CMK (cell line): Measurements from ENCODE around the gene TGIF2.
"Not testable (repeated sequence)": the region's sequence is repeated elsewhere in the genome, so short reads cannot be mapped to it uniquely, and the experiment has no call there.

Source experiments
- DNase-seq: peaks from one replicate; pipeline ENCODE4 v3.0.0-alpha.2; 2010; ENCODE audit warnings: low read depth

Gene TGIF2

DNA sequence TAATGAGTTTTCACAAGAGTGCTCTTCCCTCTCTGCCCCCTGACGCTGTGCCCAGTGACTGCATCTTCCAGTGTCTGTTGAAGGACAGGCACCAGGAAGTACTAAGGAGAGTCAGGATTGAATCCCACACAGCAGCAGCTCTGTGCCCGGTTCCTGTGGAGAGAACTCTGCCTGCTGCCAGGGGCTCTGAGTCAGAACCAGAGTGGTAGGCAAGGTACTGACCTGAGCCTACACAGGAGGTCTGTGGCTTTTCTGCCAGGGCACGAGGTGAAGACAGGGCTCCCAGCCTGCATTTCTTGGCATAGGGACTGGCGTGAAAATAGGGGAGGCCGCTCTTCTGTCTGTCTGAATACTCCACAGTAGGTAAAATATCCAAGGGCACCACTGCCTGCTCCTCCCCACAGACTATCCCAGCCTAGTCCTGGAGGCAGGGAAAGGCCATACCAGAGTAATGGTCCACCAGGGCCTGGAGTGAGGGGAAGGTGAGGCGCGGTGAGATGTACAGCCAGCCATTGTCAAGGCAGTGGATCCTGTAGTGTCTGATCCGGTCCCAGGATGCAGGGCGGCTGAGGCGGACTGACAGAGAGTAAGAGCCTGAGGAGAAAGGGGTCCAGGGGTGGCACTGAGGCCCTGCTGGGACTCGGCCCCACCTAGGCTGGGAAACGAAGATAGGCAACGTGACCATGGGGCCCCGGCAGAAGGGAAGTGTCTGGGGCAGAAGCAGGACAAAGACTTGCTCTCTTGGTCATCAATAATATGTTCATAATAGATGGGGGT is 41.6 kb downstream of the TGIF2 start:
- DNase-seq, result no peak

DNA sequence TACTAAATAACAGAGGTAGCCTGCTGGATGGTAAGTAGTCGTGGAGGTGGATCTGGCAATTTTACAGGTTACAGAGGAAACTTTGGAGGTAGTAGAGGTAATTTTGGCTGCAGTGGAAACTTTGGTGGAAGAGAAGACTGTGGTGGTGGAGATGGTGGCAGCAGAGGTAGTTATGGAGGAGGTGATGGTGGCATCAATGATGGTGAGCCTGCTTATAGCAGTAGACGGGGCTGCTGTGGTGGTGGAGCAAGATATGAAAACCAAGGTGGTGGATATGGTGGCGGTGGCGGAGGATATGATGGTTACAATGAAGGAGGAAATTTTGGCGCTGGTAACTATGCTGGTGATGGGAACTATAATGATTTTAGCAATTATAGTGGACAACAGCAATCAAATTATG is 47.5 kb downstream of the TGIF2 start:
- no peak for DNase-seq

DNA sequence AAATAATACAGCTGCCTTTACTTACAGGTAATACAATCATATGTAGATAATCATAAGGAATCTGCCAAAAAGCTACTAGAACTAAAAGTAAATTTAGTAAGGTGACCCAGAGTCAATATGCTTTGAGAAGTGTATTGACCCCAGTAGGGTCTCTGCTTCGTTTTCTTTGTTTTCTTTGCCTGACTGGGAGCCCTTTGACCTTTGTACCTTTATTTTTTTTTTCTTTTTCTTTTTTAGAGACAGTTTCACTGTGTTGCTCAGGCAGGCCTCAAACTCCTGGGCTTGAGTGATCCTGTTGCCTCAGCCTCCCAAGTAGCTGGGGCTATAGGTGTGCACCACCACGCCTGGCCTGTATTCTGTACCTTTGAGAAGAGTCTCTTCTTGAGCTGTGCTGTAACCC is 50.0 kb downstream of the TGIF2 start:
- DNase-seq, result no peak

DNA sequence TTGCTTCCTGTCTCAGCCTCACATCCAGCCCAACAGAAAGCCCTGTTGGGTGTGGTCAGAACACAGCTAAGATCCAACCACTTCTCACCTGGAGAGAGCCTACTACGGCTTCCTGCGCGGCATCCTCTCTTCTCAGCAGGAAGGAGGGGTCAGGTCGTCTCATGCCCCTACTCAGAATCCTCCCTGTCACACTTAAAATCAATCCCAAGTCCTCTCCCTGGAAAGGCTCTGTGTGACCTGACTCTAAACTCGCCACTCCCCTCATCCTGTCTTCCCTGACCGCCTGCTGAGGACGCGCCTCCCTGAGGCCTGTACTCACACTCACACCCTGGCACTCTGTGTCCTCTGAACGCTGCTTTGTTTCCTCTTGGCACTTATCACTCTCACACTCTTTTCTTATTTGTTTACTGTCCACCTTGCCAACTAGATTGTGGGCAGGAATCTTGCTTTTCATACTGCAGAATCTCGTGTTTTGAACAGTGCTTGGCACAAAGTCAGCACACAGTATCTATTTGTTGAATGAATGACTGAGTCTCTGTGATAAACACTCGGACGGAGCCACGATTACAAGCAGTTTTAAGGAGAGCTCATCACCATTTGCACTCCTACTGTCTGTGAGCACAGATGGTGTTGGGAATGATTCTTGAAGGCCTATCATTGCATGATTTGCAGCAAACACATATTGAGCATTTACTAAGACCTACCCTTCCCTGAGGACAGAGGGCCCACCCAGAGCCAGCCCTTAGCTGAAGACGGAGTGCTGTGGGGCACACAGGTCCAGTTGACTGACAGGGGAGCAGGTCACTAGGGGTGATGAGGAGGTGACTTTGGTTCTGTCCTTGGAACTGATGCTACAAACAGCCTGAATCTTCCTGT is 50.9 kb downstream of the TGIF2 start:
- no peak for DNase-seq

DNA sequence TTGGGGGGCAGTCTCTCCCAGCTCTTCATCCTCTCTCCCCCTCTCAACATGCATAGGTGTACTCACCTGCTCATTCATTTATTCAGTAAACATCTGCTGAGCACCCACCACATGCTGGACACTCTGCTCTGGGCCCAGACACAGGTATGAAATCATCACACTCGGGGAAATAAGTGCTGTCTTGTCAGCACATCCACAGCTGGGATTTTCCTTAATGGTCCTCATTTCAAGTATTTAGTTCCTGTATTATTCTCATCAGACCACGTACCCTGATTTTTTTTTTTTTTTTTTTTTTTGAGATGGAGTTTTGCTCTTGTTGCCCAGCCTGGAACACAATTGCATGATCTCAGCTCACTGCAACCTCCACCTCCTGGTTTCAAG is 51.5 kb downstream of the TGIF2 start:
- no peak for DNase-seq

DNA sequence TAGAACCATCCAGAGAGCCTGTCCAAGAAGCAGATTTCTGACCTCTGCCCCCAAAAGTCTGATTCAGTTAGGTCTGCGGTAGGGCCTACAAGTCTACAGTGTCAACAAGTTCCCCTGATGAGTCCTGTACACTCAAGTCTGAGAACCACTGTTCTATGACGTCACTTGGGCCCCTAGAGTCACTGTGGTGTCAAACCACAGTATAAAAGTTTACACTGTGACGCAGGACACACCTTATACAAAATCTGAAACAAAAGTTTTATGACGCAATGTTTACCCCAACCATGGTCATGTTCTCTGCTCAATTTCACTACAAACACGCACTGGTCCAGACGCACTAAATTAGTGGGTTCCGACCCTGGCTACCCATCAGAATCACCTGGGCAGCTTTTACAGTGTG is 54.7 kb downstream of the TGIF2 start:
- DNase-seq, result no peak

DNA sequence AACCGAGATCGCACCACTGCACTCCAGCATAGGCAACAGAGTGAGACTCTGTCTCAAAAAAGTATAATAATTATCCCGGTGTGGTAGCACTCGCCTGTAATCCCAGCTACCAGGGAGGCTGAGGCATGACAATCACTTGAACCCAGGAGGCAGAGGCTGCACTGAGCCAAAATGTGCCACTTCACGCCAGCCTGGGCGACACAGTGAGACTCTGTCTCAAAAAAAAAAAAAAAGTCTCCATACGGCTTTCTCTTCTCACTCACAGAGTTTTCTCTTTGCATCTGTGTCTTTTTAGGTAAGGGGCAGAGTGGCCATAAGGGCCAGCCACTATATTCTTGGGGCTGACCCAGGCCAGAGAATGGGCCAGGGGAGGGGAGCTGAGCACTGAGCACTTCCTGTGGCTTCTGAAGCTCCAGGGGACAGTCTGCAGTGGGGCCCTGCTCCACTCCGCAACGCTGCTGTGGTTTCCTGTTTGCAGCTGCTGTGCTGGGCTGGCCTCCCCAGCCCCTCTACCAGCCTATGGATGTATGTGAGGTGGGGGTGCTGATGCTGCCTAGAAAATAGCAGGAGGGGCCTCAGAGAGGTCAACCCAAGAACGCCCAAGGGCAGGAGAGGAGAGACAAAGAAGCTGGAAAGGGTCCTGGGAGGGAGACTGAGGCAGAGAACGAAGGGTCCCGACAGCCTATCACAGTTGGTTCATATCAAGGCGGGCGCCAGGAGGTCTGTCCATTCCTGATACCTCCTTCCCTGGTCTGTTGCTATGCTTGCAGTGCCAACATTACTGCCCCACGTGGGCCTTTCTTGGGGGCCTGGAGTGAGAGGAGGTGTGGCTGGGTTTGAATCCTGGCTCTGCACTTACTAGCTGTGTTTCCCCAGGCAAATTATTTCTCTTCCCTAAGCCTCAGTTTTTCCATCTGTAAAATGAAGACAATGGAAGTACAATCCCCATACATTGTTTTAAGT is 56.6 kb downstream of the TGIF2 start:
- no peak for DNase-seq

DNA sequence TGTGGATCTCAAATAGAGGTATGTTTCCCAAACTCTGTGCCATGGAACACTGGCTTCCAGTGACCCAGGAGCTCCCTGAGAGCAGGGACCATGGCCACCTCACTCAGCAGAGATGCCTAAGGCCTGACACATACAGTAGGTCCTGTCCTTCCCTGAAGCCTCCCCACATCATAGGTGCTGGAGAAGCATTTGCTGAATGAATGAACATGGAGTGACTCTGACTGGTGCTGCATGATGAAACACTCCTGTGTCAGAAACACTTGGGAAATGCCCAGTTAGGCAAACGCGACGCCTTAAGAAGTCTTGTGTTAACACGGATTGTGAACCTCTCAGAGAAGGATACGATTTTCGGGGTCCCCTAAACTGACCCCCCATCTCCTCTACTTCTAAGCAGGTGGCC is 58.2 kb downstream of the TGIF2 start:
- no peak for DNase-seq

DNA sequence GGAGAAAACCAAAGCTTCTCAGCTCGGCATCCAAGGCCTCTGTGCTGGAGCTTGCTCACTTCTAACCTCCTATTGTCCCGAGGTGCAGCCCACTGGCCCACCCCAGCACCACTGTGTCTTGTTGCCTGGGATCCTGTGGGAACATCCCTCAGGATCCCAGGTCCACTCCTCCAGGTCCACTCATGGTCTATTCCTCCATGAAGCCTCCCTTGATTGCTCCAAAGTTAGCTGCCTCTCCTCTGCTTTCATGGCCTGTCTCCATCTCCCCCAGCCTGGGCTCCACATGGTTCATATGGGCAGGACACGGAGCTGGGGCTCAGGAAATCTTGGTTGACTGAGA is 58.7 kb downstream of the TGIF2 start:
- DNase-seq, result no peak

DNA sequence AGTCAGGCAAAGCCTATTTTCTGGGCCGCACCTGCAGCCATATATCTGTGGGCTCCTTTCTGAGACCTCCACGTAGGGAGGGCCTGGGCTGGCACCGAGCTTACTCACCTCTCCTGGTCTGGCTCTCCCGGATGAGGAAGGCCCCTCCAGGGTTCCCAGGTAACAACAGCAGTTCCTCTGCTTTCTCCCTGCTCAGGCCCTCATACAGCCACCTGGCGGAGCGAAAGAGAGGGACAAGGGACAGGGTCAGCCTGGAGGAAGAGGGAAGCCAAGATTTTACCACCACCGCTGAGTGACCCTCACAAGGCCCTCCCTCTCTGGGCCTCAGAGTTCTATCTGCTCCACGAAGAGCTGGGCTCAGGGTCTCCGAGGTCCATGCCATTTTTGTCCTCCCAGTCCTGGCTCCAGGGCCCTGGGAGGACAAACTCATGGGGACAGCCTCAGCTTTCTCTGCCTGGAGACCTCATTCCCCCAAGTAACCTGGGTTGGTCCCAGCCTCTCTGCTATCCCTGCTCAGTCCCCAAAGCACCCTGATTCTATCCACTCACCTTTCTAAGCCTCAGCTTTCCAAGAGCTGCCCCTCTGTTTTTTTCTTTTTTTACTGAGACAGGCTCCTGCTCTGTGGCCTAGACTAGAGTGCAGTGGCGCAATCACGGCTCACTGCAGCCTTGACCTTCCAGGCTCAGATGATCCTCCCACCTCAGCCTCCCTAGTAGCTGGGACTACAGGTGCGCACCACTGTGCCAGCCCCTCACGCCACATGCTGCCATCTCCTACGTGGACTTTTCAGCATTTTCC is 59.3 kb downstream of the TGIF2 start:
- no peak for DNase-seq

DNA sequence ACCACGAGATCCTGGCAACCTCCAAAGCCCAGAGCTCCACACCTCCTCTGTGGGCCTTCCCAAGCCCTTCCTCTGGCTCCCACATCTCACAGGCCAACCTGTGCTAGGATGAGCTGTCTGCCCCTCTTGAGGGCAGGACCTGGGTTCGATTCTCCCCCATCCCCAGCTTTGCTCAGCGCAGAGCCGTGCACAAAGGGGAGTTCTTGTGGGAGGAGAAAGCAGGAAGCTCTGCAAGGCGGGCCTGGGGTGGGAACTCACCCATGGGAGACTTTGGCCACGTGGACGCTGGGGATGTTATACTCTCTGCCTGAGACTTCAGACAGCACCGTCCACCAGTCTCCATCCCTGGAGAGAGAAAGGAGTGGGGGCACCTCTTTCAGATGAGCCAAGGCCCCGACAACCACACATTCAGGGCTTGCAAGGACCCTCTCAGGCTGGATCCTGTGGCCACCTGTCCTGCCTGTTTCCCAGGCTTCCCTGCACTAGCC is 59.9 kb downstream of the TGIF2 start:
- no peak for DNase-seq

DNA sequence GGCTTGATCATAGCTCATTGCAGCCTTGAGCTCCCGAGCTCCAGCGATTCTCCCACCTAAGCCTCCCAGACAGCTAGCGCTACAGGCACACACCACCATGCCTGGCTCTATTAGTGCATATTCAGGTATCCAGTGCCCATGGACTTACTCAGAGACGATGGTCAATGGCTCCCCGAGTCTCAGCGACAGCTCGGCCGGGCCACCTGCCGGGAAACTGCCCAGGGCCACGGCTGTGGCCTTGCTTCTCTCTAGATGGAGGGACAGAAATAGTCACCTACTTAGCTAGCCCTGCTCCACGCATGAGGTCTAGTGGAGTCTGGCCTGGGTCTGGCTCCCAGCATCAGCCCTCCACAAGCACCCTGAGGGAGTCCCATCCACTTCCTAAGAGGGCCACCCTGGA is 60.9 kb downstream of the TGIF2 start:
- DNase-seq, result no peak

DNA sequence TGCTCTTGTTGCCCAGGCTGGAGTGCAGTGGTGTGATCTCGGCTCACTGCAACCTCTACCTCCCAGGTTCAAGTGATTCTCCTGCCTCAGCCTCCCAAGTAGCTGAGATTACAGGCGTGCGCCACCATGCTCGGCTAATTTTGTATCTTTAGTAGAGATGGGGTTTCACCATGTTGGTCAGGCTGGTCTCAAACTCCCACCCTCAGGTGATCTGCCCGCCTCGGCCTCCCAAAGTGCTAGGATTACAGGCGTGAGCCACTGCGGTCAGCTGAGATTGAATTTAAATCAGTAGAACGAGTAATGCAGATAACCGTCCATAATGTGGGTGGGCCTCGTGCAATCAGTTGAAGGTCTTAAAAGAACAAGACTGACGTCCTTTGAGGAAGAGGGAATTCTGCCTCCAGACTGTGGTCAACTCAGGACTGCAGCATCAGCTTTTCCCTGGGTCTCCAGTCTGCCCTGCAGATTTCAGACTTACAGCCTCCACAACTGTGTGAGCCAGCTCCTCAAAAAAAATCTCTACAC is 65.5 kb downstream of the TGIF2 start:
- DNase-seq, result not testable (repeated sequence)

DNA sequence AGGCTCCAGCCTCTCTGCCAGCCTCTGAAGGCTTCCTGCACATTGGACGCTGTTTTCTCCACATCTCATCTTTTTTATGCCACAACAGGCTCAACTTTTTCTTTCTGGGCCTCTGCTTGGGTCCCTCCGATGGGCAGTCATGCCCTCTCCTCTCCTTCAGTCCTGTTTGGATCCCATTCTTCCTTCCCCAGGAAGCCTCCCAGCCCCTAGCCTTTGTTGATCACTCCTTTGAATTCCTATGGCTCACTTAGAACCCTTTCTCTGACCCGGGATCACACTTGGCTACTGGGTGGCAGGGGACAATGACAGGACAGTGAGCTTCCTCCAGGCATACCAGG is 68.1 kb downstream of the TGIF2 start:
- DNase-seq, result no peak

DNA sequence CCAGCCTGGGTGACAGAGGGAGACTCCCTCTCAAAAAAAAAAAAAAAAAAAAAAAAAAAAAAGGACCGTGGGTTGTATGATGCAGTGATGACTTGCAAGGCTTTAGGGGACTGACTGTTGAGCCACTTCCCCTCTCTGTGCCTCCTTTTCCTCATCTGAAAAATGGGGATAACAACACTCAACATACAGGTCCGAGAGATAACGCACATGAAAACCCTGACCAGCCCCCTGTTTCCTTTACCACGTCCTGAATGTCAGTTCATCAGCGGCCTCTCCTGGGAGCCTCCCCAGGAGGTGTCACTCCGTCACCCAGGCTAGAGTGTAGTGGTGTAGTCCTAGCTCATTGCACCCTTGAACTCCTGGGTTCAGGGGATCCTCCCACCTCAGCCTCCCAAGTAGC is 68.7 kb downstream of the TGIF2 start:
- DNase-seq, result peak; percentile 45
